ENCODE measurements around the gene ABCC5. TPM values are rescaled to one million over a fixed set of nuclear protein-coding genes. Genes with fewer than 3 reads are reported as not detected.

The ABCC5 gene
- polyA plus RNA-seq, 3 donors: 6.0 to 10.8 (median 8.5) TPM

DNA sequence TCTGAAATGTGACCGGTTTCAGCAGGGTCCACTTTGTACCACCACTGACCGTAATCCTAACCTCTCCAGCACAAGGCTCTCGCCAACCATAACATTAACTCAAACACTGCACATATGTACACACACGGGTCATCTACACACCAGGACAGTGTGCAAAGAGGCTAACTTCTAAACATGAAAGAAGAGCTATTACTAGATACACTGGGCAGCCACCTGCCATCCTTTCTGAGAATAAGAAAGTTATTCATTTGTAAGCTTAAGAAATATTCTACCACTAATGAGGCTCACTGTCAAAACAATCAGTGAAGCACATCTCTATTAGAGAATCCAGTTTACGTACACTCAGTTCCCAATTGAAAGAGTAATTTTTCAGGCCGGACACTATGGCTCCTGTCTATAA lies 73.9 kb downstream of the ABCC5 start:
- 95 to 98% (median 96%) methylated on average over 6 of the region's 6 CpGs for WGBS, 3 donors
- H3K27ac ChIP-seq (ENCODE audit: low read depth, low read length): no peak overlapping the region

DNA sequence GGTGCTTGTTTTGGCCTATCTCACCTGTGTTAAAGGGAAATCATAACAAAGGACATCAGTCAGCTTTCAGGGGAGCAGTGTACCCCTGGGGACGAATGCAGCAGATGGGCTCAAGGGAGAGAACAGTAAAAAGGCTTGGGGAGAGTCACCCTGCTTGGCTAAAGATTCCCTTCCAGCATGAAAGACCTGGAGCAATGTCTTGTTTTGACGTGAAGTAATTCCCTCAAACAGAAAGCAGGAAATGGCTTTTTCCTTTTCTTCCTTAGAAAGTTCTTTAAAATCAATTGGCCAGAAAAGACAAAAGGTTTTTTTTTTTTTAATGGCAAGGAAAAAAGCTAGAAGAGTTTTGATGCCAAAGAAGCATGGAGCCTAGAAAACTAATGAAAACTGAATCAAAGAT lies 76.5 kb downstream of the ABCC5 start:
- 64 to 67% (median 65%) methylated on average over 2 of the region's 2 CpGs for WGBS, 3 donors
- no peak overlapping the region for H3K27ac ChIP-seq (ENCODE audit: low read depth, low read length)

DNA sequence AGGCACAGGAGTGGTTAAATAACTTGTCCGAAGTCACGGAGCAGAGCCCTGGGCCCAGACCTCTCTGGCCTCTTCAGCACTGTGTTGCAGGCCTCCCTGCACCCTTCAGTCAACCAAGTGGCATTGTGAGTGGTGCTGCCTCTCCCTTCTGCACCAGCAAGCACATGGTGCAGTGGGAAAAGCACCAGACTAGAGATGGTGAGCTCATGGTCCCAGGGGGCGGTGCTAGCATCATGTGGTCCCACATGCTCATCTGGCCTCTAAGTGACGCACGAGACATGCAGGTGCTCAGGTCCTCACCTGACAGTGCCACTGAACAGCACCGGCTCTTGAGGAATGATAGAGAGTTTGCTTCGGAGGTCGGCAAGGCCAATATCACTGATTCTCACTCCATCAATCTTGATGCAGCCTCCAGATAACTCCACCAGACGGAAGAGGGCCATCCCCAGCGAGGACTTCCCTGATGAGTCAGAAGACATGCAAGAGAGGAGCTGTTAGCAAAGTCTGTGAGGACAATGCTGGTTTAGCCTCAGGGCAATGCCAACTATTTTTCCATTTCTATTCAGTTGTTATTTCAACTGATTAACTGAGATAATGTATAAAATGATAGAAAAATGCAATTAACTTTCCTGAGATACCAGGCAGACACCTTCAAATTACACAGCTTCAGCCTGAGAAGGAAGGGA lies 79.9 kb downstream of the ABCC5 start:
- no peak overlapping the region for H3K27ac ChIP-seq (ENCODE audit: low read depth, low read length)
- WGBS, 3 donors: 88 to 93% (median 90%) methylated on average over 10 of the region's 10 CpGs

DNA sequence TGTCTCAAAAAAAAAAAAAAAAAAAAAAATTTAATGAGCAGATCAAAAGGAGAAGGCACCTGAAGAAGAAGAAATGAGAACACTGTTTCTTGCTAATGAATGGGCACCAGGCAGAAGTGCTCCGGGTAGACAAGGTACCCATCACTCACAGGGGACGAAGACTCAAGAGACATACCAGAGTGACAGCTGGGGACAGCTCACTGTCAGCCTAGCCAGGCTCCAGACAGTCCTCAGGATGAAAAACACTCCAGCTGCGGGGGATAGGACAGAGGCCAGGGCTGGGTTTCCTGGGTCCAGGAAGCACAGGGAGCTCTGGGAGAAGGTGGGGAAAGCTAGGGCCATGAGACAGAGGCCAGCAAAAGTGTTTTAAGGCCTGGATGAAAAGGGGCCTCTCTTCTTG lies 84.5 kb downstream of the ABCC5 start:
- WGBS, 3 donors: 74 to 91% (median 89%) methylated on average over 3 of the region's 3 CpGs
- no peak overlapping the region for H3K27ac ChIP-seq (ENCODE audit: low read depth, low read length)

DNA sequence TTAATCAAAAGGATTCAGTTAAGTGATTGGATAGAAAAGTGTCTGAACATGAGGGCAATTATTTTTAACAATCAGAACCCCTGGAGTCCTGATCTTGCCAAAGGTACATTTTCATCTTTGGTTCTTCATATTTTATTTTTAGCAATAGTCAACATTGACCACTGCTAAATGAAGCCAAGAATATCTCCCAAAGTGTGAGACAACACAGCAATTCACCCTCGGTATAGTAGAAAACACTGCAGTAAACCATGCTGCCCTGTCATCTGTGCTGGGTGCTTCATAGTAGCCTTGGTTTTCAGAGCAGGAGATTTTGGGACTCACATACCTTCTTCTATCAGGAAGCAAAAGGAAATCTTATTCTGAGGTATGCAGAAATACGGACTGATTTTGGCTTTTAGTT lies 85.8 kb downstream of the ABCC5 start:
- no peak overlapping the region for H3K27ac ChIP-seq (ENCODE audit: low read depth, low read length)
- WGBS, 3 donors: 73 to 99% (median 81%) methylated on average over 2 of the region's 2 CpGs

DNA sequence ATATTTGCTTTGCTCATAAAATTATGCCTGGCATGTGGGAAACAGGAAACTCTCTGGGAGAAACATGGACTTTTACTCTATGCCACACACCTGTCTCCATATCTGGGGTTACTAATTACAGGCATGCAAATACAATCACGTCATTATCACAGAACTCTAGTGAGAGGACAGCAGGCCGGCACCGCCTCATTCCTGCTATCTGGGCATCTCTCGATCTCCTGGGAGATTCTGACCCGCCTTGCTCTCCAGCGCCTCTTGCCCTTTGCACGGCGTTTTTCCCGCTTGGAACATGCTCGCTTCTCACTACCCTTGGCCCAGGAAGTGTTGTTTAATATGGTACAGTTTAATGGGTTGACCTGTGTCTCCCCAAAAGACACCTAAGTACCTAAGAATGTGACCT lies 87.6 kb downstream of the ABCC5 start:
- 79 to 95% (median 92%) methylated on average over 10 of the region's 10 CpGs for WGBS, 3 donors
- H3K27ac ChIP-seq (ENCODE audit: low read depth, low read length): no peak overlapping the region

DNA sequence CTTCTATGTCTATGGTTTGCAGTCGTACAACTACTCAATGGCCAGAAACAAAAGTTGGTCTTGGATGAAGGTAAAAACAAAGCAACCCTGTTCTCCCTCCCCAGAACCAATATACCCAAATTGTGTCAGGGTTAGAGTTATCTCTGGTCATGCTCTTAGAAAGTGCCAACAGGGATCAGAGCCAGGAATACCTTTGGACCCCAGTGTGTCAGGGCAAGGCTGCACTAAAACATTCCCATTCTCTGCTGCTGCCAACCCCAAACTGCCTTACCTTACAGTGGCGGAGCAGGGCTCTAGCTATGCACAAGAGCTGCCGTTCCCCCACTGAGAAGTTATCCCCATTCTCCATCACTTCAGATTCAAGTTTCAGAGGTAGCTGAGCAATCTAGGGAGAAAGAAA lies 90.6 kb downstream of the ABCC5 start:
- 96 to 100% (median 98%) methylated on average over 3 of the region's 3 CpGs for WGBS, 3 donors

DNA sequence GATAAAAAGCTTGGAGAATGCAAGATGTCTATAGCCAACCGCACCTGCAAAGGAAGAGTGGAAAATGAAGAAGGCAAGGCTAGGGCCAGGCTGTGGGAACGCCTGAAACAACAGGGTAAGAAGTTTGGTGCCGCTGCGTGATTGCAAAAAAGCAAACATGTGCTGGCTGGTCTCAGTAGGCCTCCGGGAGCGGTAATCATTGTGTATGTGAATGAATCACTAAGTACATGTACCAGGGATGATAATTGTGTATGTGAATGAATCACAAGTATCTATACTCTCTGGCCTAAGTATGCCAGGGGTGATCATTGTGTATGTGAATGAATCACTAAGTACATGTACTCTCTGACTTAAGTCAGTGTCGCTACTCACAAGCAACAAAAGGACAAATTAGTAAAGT lies 92.7 kb downstream of the ABCC5 start:
- H3K27ac ChIP-seq (ENCODE audit: low read depth, low read length): no peak overlapping the region
- 94 to 97% (median 95%) methylated on average over 7 of the region's 7 CpGs for WGBS, 3 donors

More for the DNA sequence above, 90.6 kb downstream of the ABCC5 start:
- H3K27ac ChIP-seq (ENCODE audit: low read depth, low read length): no peak overlapping the region

DNA sequence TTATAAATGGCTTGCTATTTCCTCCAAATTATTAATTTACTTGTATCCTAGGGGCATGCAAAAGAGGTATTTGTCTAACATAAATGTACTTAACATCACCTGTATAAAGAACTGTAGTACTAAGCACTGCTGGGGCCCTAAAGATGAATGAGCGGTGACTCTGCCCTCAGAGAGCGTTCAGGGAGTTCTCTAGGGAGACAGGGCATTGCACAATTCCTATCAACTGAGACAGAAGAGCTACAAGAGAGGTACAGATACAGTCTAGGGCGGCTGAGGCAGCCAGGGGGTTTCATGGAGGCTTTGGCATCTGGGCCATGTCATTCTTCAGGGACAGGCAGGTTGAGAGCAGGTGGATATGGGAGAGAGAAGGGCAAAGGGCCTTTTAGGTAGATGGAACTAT lies 93.1 kb downstream of the ABCC5 start:
- WGBS, 3 donors: 87 to 92% (median 87%) methylated on average over 3 of the region's 3 CpGs
- H3K27ac ChIP-seq (ENCODE audit: low read depth, low read length): no peak overlapping the region

DNA sequence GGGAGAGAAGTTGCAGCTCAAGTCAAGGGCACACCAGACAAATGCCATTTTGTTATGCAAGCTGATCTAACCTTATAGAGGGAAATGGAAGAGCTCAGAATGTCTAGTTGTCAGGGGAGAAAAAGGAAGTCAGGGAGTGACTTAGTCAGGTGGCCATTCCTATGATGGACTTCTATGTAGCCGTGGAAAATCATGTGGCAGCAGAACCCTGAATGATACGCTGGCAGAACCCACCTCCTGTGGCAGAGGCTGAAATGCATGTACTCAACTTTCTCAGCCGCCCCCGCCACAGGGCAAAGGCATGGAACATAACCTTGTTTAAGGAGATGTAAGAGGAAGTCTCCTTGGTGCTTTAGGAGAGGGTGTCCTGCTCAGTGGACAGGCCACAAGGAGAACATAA lies 95.3 kb downstream of the ABCC5 start:
- no peak overlapping the region for H3K27ac ChIP-seq (ENCODE audit: low read depth, low read length)
- 88 to 100% (median 94%) methylated on average over 4 of the region's 4 CpGs for WGBS, 3 donors

DNA sequence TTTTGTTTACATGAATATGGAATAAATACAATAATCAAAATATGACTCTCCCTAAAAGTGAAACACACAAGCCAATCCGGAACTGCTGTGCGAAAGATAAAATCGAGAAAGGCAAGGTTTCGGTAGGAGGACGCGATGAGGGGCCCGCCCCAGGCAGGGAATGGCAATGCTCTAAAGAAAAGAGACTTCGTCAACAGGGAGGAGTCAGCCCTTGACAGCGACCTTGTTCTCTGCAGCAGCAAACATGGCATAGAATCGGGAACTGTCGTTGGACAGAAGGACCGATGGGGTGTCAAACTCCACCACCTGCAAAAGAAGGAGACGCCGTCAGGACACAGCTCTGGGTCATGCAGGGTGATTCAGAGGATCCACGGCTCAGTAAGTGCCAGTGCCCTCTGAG lies 96.6 kb downstream of the ABCC5 start:
- WGBS, 3 donors: 95 to 97% (median 96%) methylated on average over 15 of the region's 15 CpGs
- H3K27ac ChIP-seq (ENCODE audit: low read depth, low read length): no peak overlapping the region

DNA sequence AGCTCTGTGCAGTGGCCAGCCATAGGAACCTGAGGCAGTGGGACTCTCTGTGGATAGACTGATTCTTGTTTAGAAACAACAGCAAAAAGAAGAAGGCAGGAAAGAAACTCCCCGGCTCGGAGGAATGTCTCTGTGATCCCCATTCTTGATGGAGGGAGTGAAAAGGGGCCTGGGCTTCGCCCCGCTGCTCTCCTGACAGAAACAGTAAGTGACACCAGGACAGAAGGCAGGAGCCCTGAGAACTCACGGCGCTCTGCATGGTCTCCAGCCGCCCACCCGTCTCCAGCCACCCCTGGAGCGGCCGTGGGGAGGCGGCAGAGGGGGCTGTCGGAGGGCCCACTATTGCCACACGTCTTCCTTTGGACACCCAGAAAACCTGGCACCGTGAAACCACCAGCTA lies 97.3 kb downstream of the ABCC5 start:
- no peak overlapping the region for H3K27ac ChIP-seq (ENCODE audit: low read depth, low read length)
- 89 to 93% (median 90%) methylated on average over 14 of the region's 14 CpGs for WGBS, 3 donors

DNA sequence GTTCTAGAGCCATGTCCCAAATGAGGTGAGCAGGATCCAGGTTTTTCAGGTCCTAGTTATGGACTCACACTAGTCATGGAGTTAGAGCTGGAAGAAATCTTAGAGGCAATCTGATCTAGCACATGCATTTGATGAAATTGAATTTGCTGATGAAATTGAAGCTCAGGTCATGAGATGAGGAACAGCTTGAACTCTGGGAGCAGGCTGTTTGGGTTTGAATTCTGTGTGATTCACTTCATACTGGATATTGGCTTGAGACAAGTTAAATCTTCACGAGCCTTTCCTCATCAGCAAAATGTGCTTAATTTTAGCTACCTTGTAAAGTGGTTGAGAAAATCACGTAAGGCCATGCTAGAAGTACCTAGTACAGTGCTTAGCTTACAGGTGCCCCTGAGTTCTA lies 99.5 kb downstream of the ABCC5 start:
- no peak overlapping the region for H3K27ac ChIP-seq (ENCODE audit: low read depth, low read length)
- 87 to 100% (median 91%) methylated on average over 2 of the region's 2 CpGs for WGBS, 3 donors

DNA sequence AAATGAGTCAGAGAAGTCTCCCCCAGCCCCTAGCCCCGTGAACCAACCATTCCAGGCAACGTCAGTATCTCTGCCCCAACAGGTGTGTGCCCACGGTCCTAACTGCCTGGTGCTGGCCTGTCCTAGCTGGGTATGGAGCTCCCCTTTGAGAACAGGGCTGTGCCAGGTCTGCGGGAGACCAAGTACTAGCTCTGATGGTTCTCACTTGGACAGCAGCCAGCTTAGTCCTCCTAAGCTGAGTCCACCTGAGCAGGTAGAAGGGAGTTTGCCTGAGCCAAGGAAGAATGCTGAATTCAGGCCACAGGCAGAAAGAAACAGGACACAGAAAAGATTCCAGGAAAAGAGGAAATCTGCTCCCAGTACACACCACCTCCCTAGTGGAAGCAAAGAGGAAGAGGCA lies 99.9 kb downstream of the ABCC5 start:
- no peak overlapping the region for H3K27ac ChIP-seq (ENCODE audit: low read depth, low read length)
- 88 to 92% (median 91%) methylated on average over 4 of the region's 4 CpGs for WGBS, 3 donors

DNA sequence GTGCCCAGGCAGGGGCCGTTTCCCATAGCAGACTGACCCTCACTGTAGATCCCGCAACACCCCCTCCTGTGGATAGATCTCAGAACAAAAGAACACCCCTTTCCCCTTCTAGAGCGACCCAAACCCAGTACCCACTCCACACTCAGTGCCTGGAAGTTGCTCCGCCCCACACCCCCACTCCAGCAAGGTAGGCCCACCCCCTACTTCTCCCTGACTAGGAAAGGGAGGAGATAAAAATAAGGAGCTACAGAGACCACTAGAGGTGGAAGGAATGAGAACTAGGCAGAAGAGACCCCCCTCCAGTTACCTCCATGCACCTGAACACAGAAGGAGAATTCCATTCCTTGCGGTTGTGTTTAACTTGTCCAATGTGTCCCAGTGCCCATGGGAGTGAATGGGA lies 102.8 kb downstream of the ABCC5 start:
- no peak overlapping the region for H3K27ac ChIP-seq (ENCODE audit: low read depth, low read length)
- WGBS, 3 donors: 91 to 96% (median 92%) methylated on average over 5 of the region's 5 CpGs

DNA sequence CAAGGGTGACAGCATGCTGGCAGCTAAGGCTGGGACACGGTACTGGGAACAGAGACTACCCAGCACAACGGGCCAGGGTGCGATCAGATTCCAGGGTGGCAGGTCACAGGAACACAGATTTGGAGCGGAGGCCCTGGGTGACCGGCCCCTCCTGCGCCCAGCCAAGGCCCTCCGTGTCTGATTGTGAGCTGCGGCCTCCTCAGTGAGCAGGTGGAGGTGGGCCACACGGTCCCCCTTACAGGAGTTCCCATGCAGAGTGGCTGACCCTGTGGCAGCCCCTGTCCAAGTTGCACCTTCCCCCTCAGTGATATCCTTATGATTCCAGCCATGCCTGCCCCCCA lies 104.1 kb downstream of the ABCC5 start:
- 67 to 94% (median 80%) methylated on average over 9 of the region's 9 CpGs for WGBS, 3 donors
- H3K27ac ChIP-seq (ENCODE audit: low read depth, low read length): no peak overlapping the region

DNA sequence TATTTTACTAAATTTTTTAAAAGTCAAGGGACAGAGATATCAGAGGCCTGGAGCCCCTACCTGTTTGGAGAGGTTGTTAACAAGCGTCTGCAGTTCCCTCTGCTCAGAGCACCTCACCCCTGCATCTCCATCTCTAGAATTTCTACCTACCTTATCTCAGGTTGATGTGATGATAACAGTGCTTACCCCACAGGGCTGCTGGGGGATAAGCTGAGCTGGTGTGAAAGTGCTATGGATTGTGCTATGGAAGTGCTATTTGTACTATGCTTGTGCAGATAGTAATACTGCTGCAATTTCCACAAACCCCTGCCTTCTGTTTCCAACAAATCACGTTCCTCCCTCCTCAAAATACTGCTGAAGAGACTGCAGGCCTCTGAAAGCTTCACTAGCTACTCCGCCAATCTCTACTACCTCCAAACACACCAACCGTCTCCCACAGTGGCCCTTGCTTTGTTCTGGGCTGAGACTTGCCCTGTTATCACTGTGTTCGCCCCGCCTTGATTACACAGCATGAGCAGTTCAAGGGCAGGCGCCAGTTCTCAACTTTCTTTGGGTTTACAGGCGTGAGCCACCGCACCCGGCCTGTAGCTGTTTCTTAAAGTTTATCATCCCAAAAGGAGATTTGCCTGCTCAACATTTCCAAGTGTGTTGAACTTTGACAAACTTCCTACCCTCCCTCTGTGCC lies 104.6 kb downstream of the ABCC5 start:
- no peak overlapping the region for H3K27ac ChIP-seq (ENCODE audit: low read depth, low read length)
- WGBS, 3 donors: 48 to 87% (median 79%) methylated on average over 10 of the region's 10 CpGs

DNA sequence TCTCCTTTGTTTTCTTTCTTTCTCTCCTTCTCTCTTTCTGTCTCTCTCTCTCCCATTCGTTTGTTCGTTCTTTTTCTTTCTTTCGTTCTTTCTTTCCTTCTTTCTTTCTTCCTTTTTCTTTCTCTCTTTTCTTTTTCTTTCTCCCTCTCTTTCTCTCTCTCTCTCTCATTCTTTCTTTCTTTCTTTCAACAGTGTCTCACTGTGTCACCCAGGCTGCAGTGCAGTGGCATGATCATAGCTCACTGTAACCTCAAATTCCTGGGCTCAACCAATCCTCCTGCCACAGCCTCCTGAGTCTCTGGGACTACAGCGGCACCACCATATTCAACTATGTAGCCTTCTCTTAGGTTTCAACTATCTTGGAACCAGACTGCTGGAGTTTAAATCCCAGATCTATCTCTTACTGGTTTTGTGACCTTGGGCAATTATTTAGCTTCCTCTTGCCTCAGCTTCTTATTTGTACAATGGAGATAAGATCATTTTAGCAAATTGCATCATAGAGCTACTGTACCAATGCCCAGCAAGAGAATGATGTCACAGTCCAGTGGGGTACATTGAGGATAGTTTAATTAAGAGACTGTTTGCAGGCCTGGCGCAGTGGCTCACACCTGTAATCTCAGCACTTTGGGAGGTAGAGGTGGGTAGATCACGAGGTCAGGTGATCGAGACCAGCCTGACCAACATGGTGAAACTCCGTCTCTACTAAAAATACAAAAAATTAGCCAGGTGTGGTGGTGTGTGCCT lies 105.7 kb downstream of the ABCC5 start:
- no peak overlapping the region for H3K27ac ChIP-seq (ENCODE audit: low read depth, low read length)
- 79 to 86% (median 85%) methylated on average over 8 of the region's 8 CpGs for WGBS, 3 donors

DNA sequence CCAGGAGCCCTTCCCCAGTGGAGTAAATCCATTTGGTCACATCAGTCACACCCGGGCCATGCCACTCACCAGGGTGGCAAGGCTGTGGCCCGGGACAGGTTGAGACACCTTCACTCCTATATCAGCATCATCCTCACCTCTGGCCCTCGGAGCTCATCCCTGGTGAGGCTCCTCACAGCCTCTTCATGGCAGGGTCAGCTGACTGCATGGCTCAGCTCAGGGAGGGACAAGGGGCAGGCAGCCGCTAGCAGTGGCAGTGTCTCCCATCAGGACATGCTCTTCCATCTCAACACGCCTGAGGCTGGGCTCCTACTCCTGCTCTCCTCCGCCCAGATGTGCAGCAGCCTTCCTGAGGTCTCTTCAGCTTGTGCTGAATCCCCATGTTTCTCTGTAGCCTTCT lies 106.6 kb downstream of the ABCC5 start:
- 82 to 83% (median 83%) methylated on average over 6 of the region's 6 CpGs for WGBS, 3 donors
- no peak overlapping the region for H3K27ac ChIP-seq (ENCODE audit: low read depth, low read length)

Measured in adipose tissue (tissue), 3 donors.